Lung (tissue), 12 donors: ENCODE measurements around the gene GOLGB1. TPM values are rescaled to one million over a fixed set of nuclear protein-coding genes. Genes with fewer than 3 reads are reported as not detected.
A peak's percentile ranks its signal among the peaks of the same experiment; 100 is the strongest.

Experiments
- ATAC-seq: fragments of 200-7000 bp; cut with Tn5 transposase; one replicate; pipeline ENCODE4 v1.9.1; 2020; ENCODE audit warnings: moderate number of reproducible peaks; ENCODE audit not compliant: insufficient read depth, low FRiP score
- DNase-seq, 3 donors: peaks; one replicate each; pipeline ENCODE4 v3.0.0-alpha.2; 2013 to 2017
- H3K27ac ChIP-seq, 2 donors: one replicate each; pipeline ENCODE4 v1.5.1; 2013; ENCODE audit warnings: mild to moderate bottlenecking in 2 of 2, moderate library complexity in 2 of 2, control low read depth in 1 of 2, inconsistent platforms in 1 of 2, low read depth in 1 of 2, low read length in 1 of 2
- H3K27me3 ChIP-seq, 3 donors: one replicate each; pipeline ENCODE4 v1.5.1; 2013; ENCODE audit warnings: low read length in 2 of 3; ENCODE audit not compliant: control insufficient read depth in 3 of 3, insufficient read depth in 3 of 3
- H3K36me3 ChIP-seq, 4 donors: one replicate each; pipeline ENCODE4 v1.5.1; 2013; ENCODE audit warnings: low read length in 4 of 4, mild to moderate bottlenecking in 1 of 4, moderate library complexity in 1 of 4; ENCODE audit not compliant: control insufficient read depth in 4 of 4, insufficient read depth in 4 of 4
- H3K4me1 ChIP-seq, 5 donors: one replicate each; pipeline ENCODE4 v1.5.1; 2013; ENCODE audit warnings: low read length in 5 of 5, mild to moderate bottlenecking in 2 of 5, moderate library complexity in 1 of 5; ENCODE audit not compliant: control insufficient read depth in 5 of 5, insufficient read depth in 5 of 5
- H3K4me3 ChIP-seq: one replicate; pipeline ENCODE4 v1.5.1; 2013; ENCODE audit warnings: mild to moderate bottlenecking, control low read depth, moderate library complexity
- H3K9ac ChIP-seq, 2 donors: one replicate each; pipeline ENCODE4 v1.5.1; 2013; ENCODE audit warnings: low read length in 2 of 2, control low read depth in 1 of 2; ENCODE audit not compliant: insufficient read depth in 1 of 2
- H3K9me3 ChIP-seq, 4 donors: one replicate each; pipeline ENCODE4 v1.5.1; 2013; ENCODE audit warnings: low read length in 3 of 4, mild to moderate bottlenecking in 1 of 4, moderate library complexity in 1 of 4; ENCODE audit not compliant: control insufficient read depth in 4 of 4, insufficient read depth in 3 of 4
- CTCF ChIP-seq: IDR thresholded peaks from 2 replicates; pipeline ENCODE4 v1.5.1; 2012; ENCODE audit warnings: mild to moderate bottlenecking; ENCODE audit errors: control extremely low read depth, extremely low read depth
- WGBS, 2 donors: extraction: QIAGEN DNeasy Blood & Tissue Kit; methylation state at CpG; one replicate each; pipeline ENCODE4 v1.1.7; 2013; 5-methylcytosine and 5-hydroxymethylcytosine counted together
- polyA plus RNA-seq, 2 donors: library from polyadenylated mRNA; stranded (reverse); fragments of 200-250 nt; gene quantifications; one replicate each; pipeline ENCODE4 v1.2.1, GENCODE V29; 2013
- total RNA-seq, 2 donors: library from RNA; depleted of rRNA in 1 of 2; stranded (reverse); fragments of >200 nt in 1 of 2; gene quantifications; one replicate each; pipeline ENCODE4 v1.2.1, GENCODE V29; 2014 to 2021
- donor health status: control.
- donor health status: control.
- donor health status: Bipolar disorder and iron deficiency.
- donor health status: healthy.
- donor health status: DM: yes; HTN: yes; CAD: no.

The GOLGB1 gene
- total and polyA plus RNA-seq, 4 donors: 11.6 to 92.8 (median 31.1) TPM

GRCh38 chr3:121752772-121753171 is 3.2 kb upstream of the GOLGB1 start:
- WGBS, 2 donors: 37 to 50% methylated on average over 1 of the region's 1 CpG
- ATAC-seq (no peak), DNase-seq (no peak)
- TF ChIP-seq CTCF: no peak
- Histone ChIP-seq H3K36me3 (no peaks in the 10 kb centered on the region), H3K9ac (no peak overlapping the region), H3K4me3 (no peak overlapping the region), H3K27me3 (peaks cover 0 to 7% (median 4%) of the 10 kb centered on the region in 3 donors), H3K9me3 (no peaks in the 10 kb centered on the region), H3K4me1 (peaks cover 0 to 18% (median 9%) of the 10 kb centered on the region in 5 donors), H3K27ac (no peak overlapping the region)

- no peak for TF ChIP-seq CTCF
- Histone ChIP-seq H3K9ac (no peak overlapping the region), H3K4me3 (no peak overlapping the region), H3K27me3 (peaks cover 0 to 7% (median 4%) of the 10 kb centered on the region in 3 donors), H3K36me3 (no peaks in the 10 kb centered on the region), H3K9me3 (no peaks in the 10 kb centered on the region), H3K4me1 (peaks cover 0 to 22% (median 9%) of the 10 kb centered on the region in 5 donors), H3K27ac (no peak overlapping the region)
- ATAC-seq (no peak), DNase-seq (no peak)
- WGBS, 2 donors: 85 to 92% methylated on average over 1 of the region's 1 CpG
These were observed 2.7 kb upstream of the GOLGB1 start for GRCh38 chr3:121752261-121752660.

GRCh38 chr3:121750087-121750415 is 510 bp upstream of the GOLGB1 start:
- Histone ChIP-seq H3K36me3 (no peaks in the 10 kb centered on the region), H3K4me1 (peaks cover 0 to 22% (median 9%) of the 10 kb centered on the region in 5 donors), H3K9me3 (no peaks in the 10 kb centered on the region), H3K27ac (peak overlapping the region; percentile 75 to 85), H3K4me3 (peak overlapping the region; percentile 53), H3K27me3 (peaks cover 0 to 4% (median 3%) of the 10 kb centered on the region in 3 donors), H3K9ac (peak overlapping the region; percentile 65 to 67)
- 1 to 3% methylated on average over 9 of the region's 9 CpGs for WGBS, 2 donors
- no peak for TF ChIP-seq CTCF
- peak in 1 of 3 donors; percentile 29 for DNase-seq
- ATAC-seq: no peak

- 1% methylated on average over 17 of the region's 17 CpGs for WGBS, 2 donors
These were observed 763 bp downstream of the GOLGB1 start for GRCh38 chr3:121748680-121749275.

More at GRCh38 chr3:121748680-121749275, 763 bp downstream of the GOLGB1 start:
- H3K4me3 ChIP-seq: peak overlapping the region; percentile 92
- H3K27ac ChIP-seq: peak overlapping the region; percentile 94 to 100
- H3K9ac ChIP-seq: peak overlapping the region; percentile 89 to 96
- peak in 2 of 3 donors; percentile 69 to 78 for DNase-seq
- no peaks in the 10 kb centered on the region for H3K9me3 ChIP-seq
- peak; percentile 59 for ATAC-seq
- peaks cover 0 to 3% (median 2%) of the 10 kb centered on the region in 3 donors for H3K27me3 ChIP-seq
- peaks cover 0 to 22% (median 9%) of the 10 kb centered on the region in 5 donors for H3K4me1 ChIP-seq
- TF ChIP-seq CTCF: no peak
- no peaks in the 10 kb centered on the region for H3K36me3 ChIP-seq
